HCT116 (cell line): ENCODE measurements around the gene CLRN3.

ENCODE experiments used
- CEBPB ChIP-seq: IDR thresholded peaks from 2 replicates; pipeline ENCODE4 v1.6.1; 2012; ENCODE audit warnings: low read depth
- EGR1 ChIP-seq: IDR thresholded peaks from 2 replicates; pipeline ENCODE4 v1.6.1; 2012; ENCODE audit warnings: low read depth
- ELF1 ChIP-seq: IDR thresholded peaks from 2 replicates; pipeline ENCODE4 v1.6.1; 2012; ENCODE audit warnings: low read depth, borderline replicate concordance
- EZH2 ChIP-seq: fragments of 200-600 bp; sonication (generic); IDR thresholded peaks from 2 replicates; pipeline ENCODE4 v1.6.1; 2017; ENCODE audit warnings: antibody characterized with exemption, mixed run types
- FOSL1 ChIP-seq: IDR thresholded peaks from 2 replicates; pipeline ENCODE4 v1.6.1; 2012; ENCODE audit warnings: low read depth
- POLR2A ChIP-seq: IDR thresholded peaks from 2 replicates; pipeline ENCODE4 v1.7.0; 2011; ENCODE audit warnings: borderline replicate concordance; ENCODE audit not compliant: insufficient read depth, insufficient read length; ENCODE audit errors: extremely low read depth
- POLR2AphosphoS5 ChIP-seq: IDR thresholded peaks from 2 replicates; pipeline ENCODE4 v1.6.1; 2011; ENCODE audit warnings: mild to moderate bottlenecking, low read depth, low read length, moderate library complexity
- SIN3A ChIP-seq: IDR thresholded peaks from 2 replicates; pipeline ENCODE4 v1.6.1; 2012; ENCODE audit warnings: low read depth
- SP1 ChIP-seq: IDR thresholded peaks from 2 replicates; pipeline ENCODE4 v1.6.1; 2012; ENCODE audit warnings: low read depth
- ZNF274 ChIP-seq: fragments of 200-500 bp; sonication (Bioruptor generic); IDR thresholded peaks from 2 replicates; pipeline ENCODE4 v1.6.1; 2014; ENCODE audit warnings: mild to moderate bottlenecking, low read depth, low read length, inconsistent platforms
- TF ChIP-seq, protein P1 (sequence below), 3 experiments: fragments of 200-600 bp in 1 of 3; sonication (generic) in 1 of 3; IDR thresholded peaks in 2 of 3; conservative IDR thresholded peaks in 1 of 3; 2 replicates each; pipeline ENCODE4 v1.5.1; 2012 to 2017; ENCODE audit warnings: low read depth in 2 of 3, low read length in 2 of 3, antibody characterized with exemption in 1 of 3, borderline replicate concordance in 1 of 3, control low read depth in 1 of 3, mild to moderate bottlenecking in 1 of 3, mixed read lengths in 1 of 3, mixed run types in 1 of 3, moderate library complexity in 1 of 3; ENCODE audit not compliant: insufficient read depth in 1 of 3
- TF ChIP-seq, protein P2 (sequence below): IDR thresholded peaks from 2 replicates; pipeline ENCODE4 v1.6.1; 2012

DNA sequence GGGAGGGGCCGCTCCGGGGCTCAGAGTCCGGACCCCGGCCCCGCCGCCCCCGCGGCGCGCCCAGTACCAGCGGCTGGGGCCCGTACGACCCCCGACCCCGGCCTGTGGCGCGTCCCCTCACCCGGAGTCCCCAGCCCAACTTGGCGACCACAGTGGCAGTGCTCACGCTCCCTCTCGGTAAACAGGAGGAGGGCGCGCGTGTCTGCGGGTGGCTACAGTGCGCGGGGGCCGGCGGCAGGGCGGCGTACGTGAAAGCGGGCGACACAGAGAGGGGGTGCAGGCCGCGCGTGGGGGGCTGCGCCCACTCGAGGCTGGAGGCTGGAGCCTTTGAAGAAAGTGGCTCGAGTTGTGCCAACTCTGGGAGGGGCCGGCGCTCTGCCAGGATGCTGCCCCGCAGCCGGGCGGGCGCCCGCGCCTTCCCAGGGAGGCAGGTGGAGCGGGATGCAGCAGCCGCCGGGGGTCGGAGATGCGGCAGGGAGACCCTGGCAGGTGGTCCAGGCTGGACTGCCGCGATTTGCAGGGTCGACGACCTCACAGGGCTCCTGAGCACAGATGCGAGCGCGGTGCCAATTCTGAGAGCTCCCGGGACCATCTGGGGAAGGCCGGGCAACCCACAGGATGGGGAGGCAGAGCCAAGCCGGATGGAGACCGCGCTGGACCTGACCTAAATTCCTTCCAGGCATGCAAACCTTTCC lies 14.8 kb upstream of the CLRN3 start:
- TF ChIP-seq POLR2A (no peak), FOSL1 (no peak), EGR1 (no peak), EZH2 (no peak), ELF1 (no peak), SP1 (no peak), ZNF274 (no peak), POLR2AphosphoS5 (no peak), CEBPB (no peak), SIN3A (no peak)
- TF ChIP-seq, protein P1, sequence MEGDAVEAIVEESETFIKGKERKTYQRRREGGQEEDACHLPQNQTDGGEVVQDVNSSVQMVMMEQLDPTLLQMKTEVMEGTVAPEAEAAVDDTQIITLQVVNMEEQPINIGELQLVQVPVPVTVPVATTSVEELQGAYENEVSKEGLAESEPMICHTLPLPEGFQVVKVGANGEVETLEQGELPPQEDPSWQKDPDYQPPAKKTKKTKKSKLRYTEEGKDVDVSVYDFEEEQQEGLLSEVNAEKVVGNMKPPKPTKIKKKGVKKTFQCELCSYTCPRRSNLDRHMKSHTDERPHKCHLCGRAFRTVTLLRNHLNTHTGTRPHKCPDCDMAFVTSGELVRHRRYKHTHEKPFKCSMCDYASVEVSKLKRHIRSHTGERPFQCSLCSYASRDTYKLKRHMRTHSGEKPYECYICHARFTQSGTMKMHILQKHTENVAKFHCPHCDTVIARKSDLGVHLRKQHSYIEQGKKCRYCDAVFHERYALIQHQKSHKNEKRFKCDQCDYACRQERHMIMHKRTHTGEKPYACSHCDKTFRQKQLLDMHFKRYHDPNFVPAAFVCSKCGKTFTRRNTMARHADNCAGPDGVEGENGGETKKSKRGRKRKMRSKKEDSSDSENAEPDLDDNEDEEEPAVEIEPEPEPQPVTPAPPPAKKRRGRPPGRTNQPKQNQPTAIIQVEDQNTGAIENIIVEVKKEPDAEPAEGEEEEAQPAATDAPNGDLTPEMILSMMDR (IDR thresholded peaks at IDR 0.05 in 2 of 3, conservative IDR thresholded peaks at IDR 0.05 in 1 of 3; ENCODE audit: borderline replicate concordance in 1 of 3, insufficient read depth in 1 of 3, low read depth in 2 of 3, low read length in 2 of 3), result no peak
- TF ChIP-seq, protein P2, sequence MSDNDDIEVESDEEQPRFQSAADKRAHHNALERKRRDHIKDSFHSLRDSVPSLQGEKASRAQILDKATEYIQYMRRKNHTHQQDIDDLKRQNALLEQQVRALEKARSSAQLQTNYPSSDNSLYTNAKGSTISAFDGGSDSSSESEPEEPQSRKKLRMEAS, result no peak
